HG02852 (cell line): ENCODE data around the gene CSGALNACT2.

Source experiments
- ATAC-seq: cut with Tn5 transposase; IDR thresholded peaks from one replicate; pipeline ENCODE4 v1.9.1; 2021; ENCODE audit warnings: mild to moderate bottlenecking, moderate library complexity; ENCODE audit not compliant: unreplicated experiment

CSGALNACT2 gene

GRCh38 chr10:43226851-43227845 lies 88.9 kb downstream of the CSGALNACT2 start:
- no peak for ATAC-seq

GRCh38 chr10:43227911-43228782 lies 89.9 kb downstream of the CSGALNACT2 start:
- ATAC-seq, result no peak

GRCh38 chr10:43228783-43229207 lies 90.5 kb downstream of the CSGALNACT2 start:
- ATAC-seq, result no peak

GRCh38 chr10:43229208-43230061 lies 91.2 kb downstream of the CSGALNACT2 start:
- no peak for ATAC-seq

GRCh38 chr10:43230101-43230908 lies 92.1 kb downstream of the CSGALNACT2 start:
- no peak for ATAC-seq

- no peak for ATAC-seq
Measured at GRCh38 chr10:43230909-43231522, 92.8 kb downstream of the CSGALNACT2 start.

GRCh38 chr10:43231523-43232078 lies 93.4 kb downstream of the CSGALNACT2 start:
- ATAC-seq, result no peak

- ATAC-seq, result no peak
Measured at GRCh38 chr10:43233601-43234430, 95.6 kb downstream of the CSGALNACT2 start.

GRCh38 chr10:43234471-43235041 lies 96.3 kb downstream of the CSGALNACT2 start:
- no peak for ATAC-seq
